PC-3 (cell line): ENCODE data around the gene LY6G5C. TPM values are rescaled to one million over a fixed set of nuclear protein-coding genes. Genes with fewer than 3 reads are reported as not detected.
A peak's percentile ranks its signal among the peaks of the same experiment; 100 is the strongest.

Experiments
- ATAC-seq: fragments of 200-7000 bp; cut with Tn5 transposase; 2 replicates; pipeline ENCODE4 v1.9.1; 2020; ENCODE audit warnings: mild to moderate bottlenecking, moderate library complexity
- Bru-seq: library from RNA; stranded (reverse); fragments of 400-500 nt; gene quantifications from one replicate; lab custom pipeline; 2021; lab: Mats Ljungman, UMichigan
- BruChase-seq, 2 experiments: library from RNA; stranded (reverse); fragments of 400-500 nt; gene quantifications; one replicate each; lab custom pipeline; 2021; lab: Mats Ljungman, UMichigan
- BruUV-seq: library from RNA; stranded (reverse); fragments of 400-500 nt; replicated peaks from 2 replicates; lab custom pipeline; 2021; lab: Mats Ljungman, UMichigan
- CTCF ChIA-PET: fragments of 300-600 bp; sonication (Branson Sonifier 250); formaldehyde crosslinking; loops from one replicate; lab custom pipeline; 2022; ENCODE audit warnings: antibody characterized with exemption; lab: Charles Lee
- POLR2A ChIA-PET: fragments of 300-600 bp; sonication (Branson Sonifier 250); formaldehyde crosslinking; loops from one replicate; lab custom pipeline; 2022; ENCODE audit warnings: antibody characterized with exemption; ENCODE audit not compliant: unreplicated experiment; lab: Charles Lee
- DNase-seq: peaks from one replicate; pipeline ENCODE4 v3.0.0-alpha.2; 2015
- H2AFZ ChIP-seq: fragments of 300-600 bp; sonication (generic); 2 replicates; pipeline ENCODE4 v1.6.0; 2016; ENCODE audit warnings: antibody characterized with exemption, low read length
- H3F3A ChIP-seq: fragments of 300-600 bp; sonication (generic); one replicate; pipeline ENCODE4 v1.6.0; 2017; ENCODE audit warnings: antibody characterized with exemption, low read length, control low read depth, mild to moderate bottlenecking; ENCODE audit not compliant: unreplicated experiment
- H3K27ac ChIP-seq: fragments of 300-600 bp; sonication (generic); 2 replicates; pipeline ENCODE4 v1.5.1; 2016; ENCODE audit warnings: mild to moderate bottlenecking, low read length
- H3K27me3 ChIP-seq: fragments of 300-600 bp; sonication (generic); 2 replicates; pipeline ENCODE4 v1.6.1; 2016; ENCODE audit warnings: low read length, mixed read lengths
- H3K36me3 ChIP-seq: fragments of 300-600 bp; sonication (generic); 2 replicates; pipeline ENCODE4 v1.6.1; 2016; ENCODE audit warnings: low read depth, mixed run types, low read length, mixed read lengths
- H3K4me1 ChIP-seq: fragments of 300-600 bp; sonication (generic); 2 replicates; pipeline ENCODE4 v1.5.1; 2016; ENCODE audit warnings: low read length; ENCODE audit not compliant: insufficient read depth
- H3K4me2 ChIP-seq: fragments of 300-600 bp; sonication (generic); 2 replicates; pipeline ENCODE4 v1.6.0; 2016; ENCODE audit warnings: low read length
- H3K4me3 ChIP-seq: fragments of 300-600 bp; sonication (generic); 2 replicates; pipeline ENCODE4 v1.5.1; 2016; ENCODE audit warnings: mild to moderate bottlenecking, low read length, mixed read lengths
- H3K79me2 ChIP-seq: fragments of 300-600 bp; sonication (generic); 2 replicates; pipeline ENCODE4 v1.6.1; 2017; ENCODE audit warnings: low read length, mixed read lengths
- H3K9ac ChIP-seq: fragments of 300-600 bp; sonication (generic); 2 replicates; pipeline ENCODE4 v1.6.0; 2016; ENCODE audit warnings: mild to moderate bottlenecking, low read length
- H3K9me2 ChIP-seq: fragments of 300-600 bp; sonication (generic); replicated peaks from 2 replicates; pipeline ENCODE4 v1.6.1; 2016; ENCODE audit warnings: mixed run types, low read length, mixed read lengths
- H3K9me3 ChIP-seq: fragments of 300-600 bp; sonication (generic); 2 replicates; pipeline ENCODE4 v1.6.1; 2016; ENCODE audit warnings: low read length, mixed read lengths
- H4K20me1 ChIP-seq: fragments of 300-600 bp; sonication (generic); 2 replicates; pipeline ENCODE4 v1.6.1; 2016; ENCODE audit warnings: low read length, mixed read lengths
- EZH2 ChIP-seq: fragments of 300-600 bp; sonication (generic); IDR thresholded peaks from one replicate; pipeline ENCODE4 v1.6.1; 2017; ENCODE audit warnings: antibody characterized with exemption, mild to moderate bottlenecking, low read length; ENCODE audit not compliant: unreplicated experiment
- EZH2phosphoT487 ChIP-seq: fragments of 300-600 bp; sonication (generic); IDR thresholded peaks from 2 replicates; pipeline ENCODE4 v1.6.1; 2018; ENCODE audit warnings: mild to moderate bottlenecking, antibody characterized with exemption, low read length, borderline replicate concordance
- intact Hi-C: fragments of 100-400 bp; cut with micrococcal nuclease; formaldehyde crosslinking; loops from 2 replicates; pipeline ENCODE4 v1.9.0; 2023
- long read RNA-seq: library from polyadenylated mRNA; unstranded; transcript quantifications from one replicate; pipeline ENCODE4 v2.0.0, GENCODE V29; 2021; ENCODE audit not compliant: unreplicated experiment
- total RNA-seq: library from RNA; depleted of rRNA; stranded (reverse); fragments of >200 nt; gene quantifications from 2 replicates; pipeline ENCODE4 v1.2.3, GENCODE V29; 2014; rRNA removed
- TF ChIP-seq, protein P1 (sequence below): fragments of 300-600 bp; sonication (generic); conservative IDR thresholded peaks from 2 replicates; pipeline ENCODE4 v1.5.1; 2017; ENCODE audit warnings: antibody characterized with exemption, low read depth, mild to moderate bottlenecking, low read length

LY6G5C gene, protein sequence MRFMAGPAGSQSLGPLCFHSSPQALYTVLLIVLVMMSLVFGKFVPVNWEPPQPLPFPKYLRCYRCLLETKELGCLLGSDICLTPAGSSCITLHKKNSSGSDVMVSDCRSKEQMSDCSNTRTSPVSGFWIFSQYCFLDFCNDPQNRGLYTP
- total RNA-seq (1.6 and 1.8 TPM in 2 replicates), Bru-seq, nascent RNA (percentile 31 among the genes with signal in this experiment), BruChase-seq, experiment 1, labeled RNA remaining after a 6-hour chase (percentile 48 among the genes with signal in this experiment), BruChase-seq, experiment 2, labeled RNA remaining after a 2-hour chase (percentile 39 among the genes with signal in this experiment)
- long read RNA-seq, partial matches to known transcripts: 0 of 5 reads
- long read RNA-seq, other reads (novel, unspliced or antisense): 2 of 5 reads

GRCh38 chr6:31680226-31681134, at the start of gene LY6G5C:
LY6G5C (minus strand) TSS chr6:31681067; CDS start chr6:31680373, 694 bp downstream.
- peak within 1 kb of the TSS; percentile 59 for H3K9ac ChIP-seq
- BruUV-seq: TSS peak; percentile 59
- peaks cover 4% of the 10 kb centered on the region for H3F3A ChIP-seq

GRCh38 chr6:31729979-31730630, 49.2 kb upstream of the LY6G5C start:
- H3F3A ChIP-seq: peaks cover 4% of the 10 kb centered on the region
- intact Hi-C loops: loop anchor here (1.0 kb wide), 1 partner anchor 39 kb away; no protein-coding TSS in a partner anchor
- peaks cover 22% of the 10 kb centered on the region for H3K79me2 ChIP-seq
- POLR2A ChIA-PET: interaction anchor here (0.5 to 0.7 kb wide), 5 partner anchors 22 to 1588 kb away, joined by 3 to 5 read pairs (median 3); partner anchors contain the start of gene ZBTB22
- no peaks in the 10 kb centered on the region for H3K27me3 ChIP-seq
- peaks cover 35% of the 10 kb centered on the region for H3K36me3 ChIP-seq
- TF ChIP-seq, protein P1, sequence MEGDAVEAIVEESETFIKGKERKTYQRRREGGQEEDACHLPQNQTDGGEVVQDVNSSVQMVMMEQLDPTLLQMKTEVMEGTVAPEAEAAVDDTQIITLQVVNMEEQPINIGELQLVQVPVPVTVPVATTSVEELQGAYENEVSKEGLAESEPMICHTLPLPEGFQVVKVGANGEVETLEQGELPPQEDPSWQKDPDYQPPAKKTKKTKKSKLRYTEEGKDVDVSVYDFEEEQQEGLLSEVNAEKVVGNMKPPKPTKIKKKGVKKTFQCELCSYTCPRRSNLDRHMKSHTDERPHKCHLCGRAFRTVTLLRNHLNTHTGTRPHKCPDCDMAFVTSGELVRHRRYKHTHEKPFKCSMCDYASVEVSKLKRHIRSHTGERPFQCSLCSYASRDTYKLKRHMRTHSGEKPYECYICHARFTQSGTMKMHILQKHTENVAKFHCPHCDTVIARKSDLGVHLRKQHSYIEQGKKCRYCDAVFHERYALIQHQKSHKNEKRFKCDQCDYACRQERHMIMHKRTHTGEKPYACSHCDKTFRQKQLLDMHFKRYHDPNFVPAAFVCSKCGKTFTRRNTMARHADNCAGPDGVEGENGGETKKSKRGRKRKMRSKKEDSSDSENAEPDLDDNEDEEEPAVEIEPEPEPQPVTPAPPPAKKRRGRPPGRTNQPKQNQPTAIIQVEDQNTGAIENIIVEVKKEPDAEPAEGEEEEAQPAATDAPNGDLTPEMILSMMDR: no peak
- no peak for TF ChIP-seq EZH2
- TF ChIP-seq EZH2phosphoT487: no peak
- peak overlapping the region; percentile 58 for H3K9ac ChIP-seq
- CTCF ChIA-PET: interaction anchor here (0.6 to 1.5 kb wide), 3 partner anchors 23 to 48 kb away, joined by 3 to 7 read pairs (median 4); no protein-coding TSS in a partner anchor
- no TSS peak for BruUV-seq
- ATAC-seq (peak; percentile 72), DNase-seq (peak; percentile 79)
- peaks cover 13% of the 10 kb centered on the region for H4K20me1 ChIP-seq
- H3K4me2 ChIP-seq: peak overlapping the region; percentile 89
- peak overlapping the region; percentile 30 for H3K27ac ChIP-seq
- H2AFZ ChIP-seq: peak overlapping the region; percentile 76
- H3K4me3 ChIP-seq: peak overlapping the region; percentile 77
- H3K9me3 ChIP-seq: no peaks in the 10 kb centered on the region
- H3K4me1 ChIP-seq: peaks cover 12% of the 10 kb centered on the region
- no peaks in the 10 kb centered on the region for H3K9me2 ChIP-seq

More at GRCh38 chr6:31680226-31681134, at the start of gene LY6G5C:
- no peaks in the 10 kb centered on the region for H4K20me1 ChIP-seq
- peak; percentile 78 for ATAC-seq
- H3K79me2 ChIP-seq: no peaks in the 10 kb centered on the region
- intact Hi-C loops: loop anchor here (1.0 to 10.0 kb wide), 4 partner anchors 59 to 184 kb away; partner anchors contain the start of gene NEU1
- peak within 1 kb of the TSS; percentile 83 for H2AFZ ChIP-seq
- H3K9me2 ChIP-seq: no peaks in the 10 kb centered on the region
- peak within 1 kb of the TSS; percentile 67 for H3K4me3 ChIP-seq
- POLR2A ChIA-PET: no interaction called here
- CTCF ChIA-PET: interaction anchor here (0.5 to 1.0 kb wide), 3 partner anchors 52 to 184 kb away, joined by 3 to 4 read pairs (median 4); no protein-coding TSS in a partner anchor
- no peaks in the 10 kb centered on the region for H3K27me3 ChIP-seq
- peaks cover 16% of the 10 kb centered on the region for H3K4me1 ChIP-seq
- peak; percentile 84 for DNase-seq
- peak within 1 kb of the TSS; percentile 85 for H3K4me2 ChIP-seq
- TF ChIP-seq, protein P1: peak; percentile 61
- no peak for TF ChIP-seq EZH2
- no peaks in the 10 kb centered on the region for H3K9me3 ChIP-seq
- H3K27ac ChIP-seq: peak within 1 kb of the TSS; percentile 21
- H3K36me3 ChIP-seq: no peaks in the 10 kb centered on the region
